Measurements from ENCODE around the gene CACNA1G.

Gene CACNA1G

DNA sequence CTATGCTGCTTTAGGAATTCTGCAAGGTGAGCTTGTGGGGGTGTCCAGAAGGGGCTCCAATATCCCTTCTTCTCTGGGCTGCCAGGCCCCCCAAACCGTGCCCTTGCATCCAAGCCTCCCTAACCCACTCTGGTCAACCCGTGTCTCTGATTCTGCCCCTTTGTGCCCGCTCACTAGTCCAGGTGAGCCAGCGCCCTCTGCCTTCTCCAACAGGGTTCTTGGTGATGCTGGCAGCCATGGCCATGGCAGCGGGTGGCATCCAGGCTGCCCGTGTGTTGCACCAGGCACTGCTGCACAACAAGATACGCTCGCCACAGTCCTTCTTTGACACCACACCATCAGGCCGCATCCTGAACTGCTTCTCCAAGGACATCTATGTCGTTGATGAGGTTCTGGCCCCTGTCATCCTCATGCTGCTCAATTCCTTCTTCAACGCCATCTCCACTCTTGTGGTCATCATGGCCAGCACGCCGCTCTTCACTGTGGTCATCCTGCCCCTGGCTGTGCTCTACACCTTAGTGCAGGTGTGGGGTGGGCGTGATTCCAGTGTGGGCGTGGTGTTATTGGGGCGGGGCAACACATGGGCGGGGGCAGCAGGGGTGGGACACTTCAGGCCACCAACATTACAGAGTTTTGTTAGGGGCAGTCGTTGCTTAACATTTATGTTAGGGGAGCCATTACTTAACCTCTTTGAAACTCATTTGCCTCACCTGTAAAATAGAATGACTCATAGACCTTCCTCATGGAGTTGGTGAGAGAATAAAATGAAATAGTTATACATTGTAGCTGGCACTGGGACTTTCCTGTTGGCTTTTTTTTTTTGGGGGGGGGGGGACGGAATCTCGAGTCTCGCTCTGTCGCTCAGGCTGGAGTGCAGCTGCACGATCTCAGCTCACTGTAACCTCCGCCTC, 115.8 kb downstream of the CACNA1G start:
- TF ChIP-seq, protein P1, sequence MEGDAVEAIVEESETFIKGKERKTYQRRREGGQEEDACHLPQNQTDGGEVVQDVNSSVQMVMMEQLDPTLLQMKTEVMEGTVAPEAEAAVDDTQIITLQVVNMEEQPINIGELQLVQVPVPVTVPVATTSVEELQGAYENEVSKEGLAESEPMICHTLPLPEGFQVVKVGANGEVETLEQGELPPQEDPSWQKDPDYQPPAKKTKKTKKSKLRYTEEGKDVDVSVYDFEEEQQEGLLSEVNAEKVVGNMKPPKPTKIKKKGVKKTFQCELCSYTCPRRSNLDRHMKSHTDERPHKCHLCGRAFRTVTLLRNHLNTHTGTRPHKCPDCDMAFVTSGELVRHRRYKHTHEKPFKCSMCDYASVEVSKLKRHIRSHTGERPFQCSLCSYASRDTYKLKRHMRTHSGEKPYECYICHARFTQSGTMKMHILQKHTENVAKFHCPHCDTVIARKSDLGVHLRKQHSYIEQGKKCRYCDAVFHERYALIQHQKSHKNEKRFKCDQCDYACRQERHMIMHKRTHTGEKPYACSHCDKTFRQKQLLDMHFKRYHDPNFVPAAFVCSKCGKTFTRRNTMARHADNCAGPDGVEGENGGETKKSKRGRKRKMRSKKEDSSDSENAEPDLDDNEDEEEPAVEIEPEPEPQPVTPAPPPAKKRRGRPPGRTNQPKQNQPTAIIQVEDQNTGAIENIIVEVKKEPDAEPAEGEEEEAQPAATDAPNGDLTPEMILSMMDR (IDR thresholded peaks at IDR 0.05; ENCODE audit: extremely low read depth, missing control alignments), result no peak
- DNase-seq (ENCODE audit: low spot score), result no peak
